K562 (cell line): Measurements from ENCODE around the gene TP53BP1. TPM values are rescaled to one million over a fixed set of nuclear protein-coding genes. Genes with fewer than 3 reads are reported as not detected.

Experiments used
- ARID1B ChIP-seq: fragments of 450-650 bp; IDR thresholded peaks from 2 replicates; pipeline ENCODE4 v1.6.1; 2016; ENCODE audit warnings: antibody characterized with exemption, mild to moderate bottlenecking, inconsistent platforms
- ARID3A ChIP-seq: IDR thresholded peaks from 2 replicates; pipeline ENCODE4 v1.6.1; 2012; ENCODE audit warnings: low read depth, low read length, improper control_type of control experiment, borderline replicate concordance
- BRCA1 ChIP-seq, 2 experiments: fragments of 450-650 bp in 1 of 2; sonication (generic) in 1 of 2; formaldehyde crosslinking in 1 of 2; IDR thresholded peaks; 2 replicates each; pipeline versions ENCODE4 v1.5.0 to v1.6.1; 2017 to 2020; ENCODE audit warnings: mild to moderate bottlenecking in 1 of 2, missing genetic modification reagents in 1 of 2
- CBFA2T3 ChIP-seq: fragments of 450-650 bp; IDR thresholded peaks from 2 replicates; pipeline ENCODE4 v1.6.1; 2017
- FOXM1 ChIP-seq, 2 experiments: fragments of 450-650 bp in 1 of 2; sonication (generic) in 1 of 2; formaldehyde crosslinking in 1 of 2; IDR thresholded peaks; 2 replicates each; pipeline versions ENCODE4 v1.6.1 to v1.9.0; 2017 to 2022; ENCODE audit warnings: low read depth in 2 of 2, mild to moderate bottlenecking in 2 of 2, missing genetic modification reagents in 1 of 2, moderate library complexity in 1 of 2
- GTF2A2 ChIP-seq: IDR thresholded peaks from 2 replicates; pipeline ENCODE4 v1.6.1; 2016; ENCODE audit warnings: mild to moderate bottlenecking, missing genetic modification characterization, missing compliant biosample characterization
- HOMEZ ChIP-seq: fragments of 250-450 bp; sonication (Bioruptor Pico); IDR thresholded peaks from 2 replicates; pipeline ENCODE4 v1.4.0; 2020; ENCODE audit warnings: mild to moderate bottlenecking, moderate library complexity
- NR2C1 ChIP-seq, 2 experiments: fragments of 450-650 bp; IDR thresholded peaks; 2 replicates each; pipeline ENCODE4 v1.6.1; 2017; ENCODE audit warnings: mild to moderate bottlenecking in 2 of 2, antibody characterized with exemption in 1 of 2, inconsistent platforms in 1 of 2, missing compliant biosample characterization in 1 of 2, missing genetic modification characterization in 1 of 2
- POLR2A ChIP-seq: fragments of 450-650 bp; conservative IDR thresholded peaks from 2 replicates; pipeline ENCODE4 v1.6.1; 2016
- PPARD ChIP-seq: fragments of 250-450 bp; sonication (Bioruptor Pico); IDR thresholded peaks from 2 replicates; pipeline ENCODE4 v1.8.0; 2022; ENCODE audit warnings: inconsistent platforms, mild to moderate bottlenecking, moderate library complexity
- PTBP1 ChIP-seq: fragments of 200-400 bp; formaldehyde crosslinking; IDR thresholded peaks from 2 replicates; pipeline ENCODE4 v1.6.1; 2017; ENCODE audit warnings: low read depth, low read length
- RBM22 ChIP-seq: fragments of 200-400 bp; formaldehyde crosslinking; IDR thresholded peaks from 2 replicates; pipeline ENCODE4 v1.6.1; 2018; ENCODE audit warnings: low read length, low read depth; ENCODE audit not compliant: poor library complexity, severe bottlenecking
- RCOR1 ChIP-seq, 2 experiments: IDR thresholded peaks; 2 replicates each; pipeline ENCODE4 v1.6.1; 2012; ENCODE audit warnings: low read depth in 2 of 2, low read length in 2 of 2, borderline replicate concordance in 1 of 2, improper control_type of control experiment in 1 of 2
- RNF2 ChIP-seq: sonication (generic); IDR thresholded peaks from 2 replicates; pipeline ENCODE4 v1.6.1; 2016
- SRSF7 ChIP-seq: fragments of 200-400 bp; formaldehyde crosslinking; optimal IDR thresholded peaks from 2 replicates; pipeline ENCODE3; 2017; ENCODE audit warnings: mild to moderate bottlenecking, low read depth, low read length
- STAT5A ChIP-seq: IDR thresholded peaks from 2 replicates; pipeline ENCODE4 v1.6.1; 2012; ENCODE audit warnings: low read length, inconsistent platforms, borderline replicate concordance
- TCF3 ChIP-seq: sonication (generic); formaldehyde crosslinking; IDR thresholded peaks from 2 replicates; pipeline ENCODE4 v1.4.0; 2020; ENCODE audit warnings: mild to moderate bottlenecking, missing genetic modification reagents
- XRCC4 ChIP-seq: IDR thresholded peaks from one replicate; pipeline ENCODE4 v1.6.1; 2011; ENCODE audit not compliant: insufficient read depth, insufficient read length; ENCODE audit errors: extremely low read depth
- ZFP30 ChIP-seq: fragments of 250-450 bp; sonication (Bioruptor Pico); IDR thresholded peaks from 2 replicates; pipeline ENCODE4 v1.8.0; 2022; ENCODE audit warnings: moderate library complexity, mild to moderate bottlenecking, inconsistent platforms, borderline replicate concordance
- ZNF12 ChIP-seq: sonication (generic); formaldehyde crosslinking; IDR thresholded peaks from 2 replicates; pipeline ENCODE4 v1.4.0; 2020; ENCODE audit warnings: mild to moderate bottlenecking, missing genetic modification reagents
- ZNF282 ChIP-seq: sonication (generic); formaldehyde crosslinking; IDR thresholded peaks from 2 replicates; pipeline ENCODE4 v1.8.1; 2023; ENCODE audit warnings: missing genetic modification reagents
- ZSCAN32 ChIP-seq: fragments of 450-650 bp; formaldehyde crosslinking; IDR thresholded peaks from 2 replicates; pipeline ENCODE4 v1.4.0; 2020; ENCODE audit warnings: mild to moderate bottlenecking, moderate library complexity
- polyA plus RNA-seq, 8 experiments: library from polyadenylated mRNA; depleted of rRNA in 4 of 8; stranded (reverse) in 5 of 8; unstranded in 3 of 8; fragments of >200 nt; fragmentation: Nextera tagmentation in 2 of 8; fragmentation: Illumina TruSeq in 1 of 8; extraction: Ambion mirVana in 2 of 8; extraction: Trizol in 1 of 8; gene quantifications; 2 replicates each; pipeline versions ENCODE4 v1.2.1 to v1.2.3, GENCODE V29; 2011 to 2014; ENCODE audit warnings: inconsistent platforms in 1 of 8, missing spikeins in 1 of 8
- total RNA-seq, 7 experiments: library from RNA; depleted of rRNA in 6 of 7; stranded (reverse); fragments of >200 nt in 6 of 7; fragmentation: Illumina TruSeq in 2 of 7; extraction: Trizol in 2 of 7; gene quantifications; 2 replicates each; pipeline versions ENCODE4 v1.2.1 to v1.2.3, GENCODE V29; 2011 to 2021; ENCODE audit warnings: low replicate concordance in 1 of 7
- TF ChIP-seq, protein P1 (sequence below), 2 experiments: fragments of 200-800 bp in 1 of 2; sonication (Bioruptor generic) in 1 of 2; sonication (generic) in 1 of 2; formaldehyde crosslinking in 1 of 2; IDR thresholded peaks in 1 of 2; conservative IDR thresholded peaks in 1 of 2; 2 replicates each; pipeline versions ENCODE4 v1.5.0 to v1.6.1; 2016 to 2020; ENCODE audit warnings: missing compliant biosample characterization in 1 of 2, missing genetic modification characterization in 1 of 2, missing genetic modification reagents in 1 of 2

The TP53BP1 gene
- total and polyA plus RNA-seq, 9 of the 15 experiments (the other 6 are each of a cell fraction or from before 2014, with no cell fraction given) = 5.7 to 63.3 (median 30.9) TPM

GRCh38 chr15:43492673-43493601, at the start of gene TP53BP1 (continued):
- TF ChIP-seq FOXM1 (IDR thresholded peaks at IDR 0.05; ENCODE audit: low read depth) (no peak), FOXM1 (CRISPR knock-in tag; IDR thresholded peaks at IDR 0.05; ENCODE audit: low read depth) (no peak), CBFA2T3 (no peak), ARID3A (no peak), RCOR1 (IDR thresholded peaks at IDR 0.05; ENCODE audit: borderline replicate concordance in 1 of 2, low read depth in 2 of 2, low read length in 2 of 2) (peak in 1 of 2 experiments; percentile 5; a peak in 1 of 4 replicates), PTBP1 (no peak), NR2C1 (IDR thresholded peaks at IDR 0.05) (no peak), NR2C1 (tag; IDR thresholded peaks at IDR 0.05) (0 out of 2 replicates have a peak, but pooled peaks have one; percentile 6), BRCA1 (IDR thresholded peaks at IDR 0.05) (no peak), BRCA1 (CRISPR knock-in tag; IDR thresholded peaks at IDR 0.05) (no peak), POLR2A (peak; percentile 74), SRSF7 (no peak), RNF2 (no peak), XRCC4 (no peak), PPARD (no peak), ARID1B (no peak), ZFP30 (no peak), ZSCAN32 (CRISPR knock-in tag) (no peak), STAT5A (no peak), RBM22 (no peak), ZNF12 (CRISPR knock-in tag) (no peak), TCF3 (CRISPR knock-in tag) (no peak), HOMEZ (CRISPR knock-in tag) (no peak), GTF2A2 (tag) (no peak), ZNF282 (CRISPR knock-in tag) (no peak)
- TF ChIP-seq, protein P1, sequence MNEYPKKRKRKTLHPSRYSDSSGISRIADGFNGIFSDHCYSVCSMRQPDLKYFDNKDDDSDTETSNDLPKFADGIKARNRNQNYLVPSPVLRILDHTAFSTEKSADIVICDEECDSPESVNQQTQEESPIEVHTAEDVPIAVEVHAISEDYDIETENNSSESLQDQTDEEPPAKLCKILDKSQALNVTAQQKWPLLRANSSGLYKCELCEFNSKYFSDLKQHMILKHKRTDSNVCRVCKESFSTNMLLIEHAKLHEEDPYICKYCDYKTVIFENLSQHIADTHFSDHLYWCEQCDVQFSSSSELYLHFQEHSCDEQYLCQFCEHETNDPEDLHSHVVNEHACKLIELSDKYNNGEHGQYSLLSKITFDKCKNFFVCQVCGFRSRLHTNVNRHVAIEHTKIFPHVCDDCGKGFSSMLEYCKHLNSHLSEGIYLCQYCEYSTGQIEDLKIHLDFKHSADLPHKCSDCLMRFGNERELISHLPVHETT (CRISPR knock-in tag; conservative IDR thresholded peaks at IDR 0.05 in 1 of 2, IDR thresholded peaks at IDR 0.05 in 1 of 2) = no peak
